CD14-positive monocyte (primary cell): ENCODE results near the gene FLCN. TPM values are rescaled to one million over a fixed set of nuclear protein-coding genes. Genes with fewer than 3 reads are reported as not detected.

Source experiments
- DNase-seq, 3 donors: peaks; one replicate each; pipeline ENCODE4 v3.0.0-alpha.2; 2011 to 2022
- H2AFZ ChIP-seq: 2 replicates; pipeline ENCODE4 v1.6.0; 2012; ENCODE audit warnings: mild to moderate bottlenecking, low read depth, low read length, inconsistent platforms; ENCODE audit not compliant: insufficient read depth, poor library complexity, severe bottlenecking
- H3K27ac ChIP-seq, 2 donors: 1 replicate in 1 of 2; 2 replicates in 1 of 2; pipeline ENCODE4 v1.5.1; 2012 to 2013; ENCODE audit warnings: low read length in 2 of 2, control low read depth in 1 of 2, inconsistent platforms in 1 of 2, low read depth in 1 of 2, mild to moderate bottlenecking in 1 of 2
- H3K27me3 ChIP-seq, 2 donors: one replicate each; pipeline versions ENCODE4 v1.6.0 to v1.6.1; 2011 to 2013; ENCODE audit warnings: low read length in 2 of 2; ENCODE audit not compliant: control insufficient read depth in 2 of 2, insufficient read depth in 2 of 2
- H3K36me3 ChIP-seq, 2 donors: replicated peaks in 1 of 2; 1 replicate in 1 of 2; 2 replicates in 1 of 2; pipeline versions ENCODE4 v1.5.1 to v1.6.1; 2012 to 2013; ENCODE audit warnings: low read length in 2 of 2, control low read depth in 1 of 2, inconsistent platforms in 1 of 2, mild to moderate bottlenecking in 1 of 2; ENCODE audit not compliant: insufficient read depth in 2 of 2, control insufficient read depth in 1 of 2
- H3K4me1 ChIP-seq, 2 donors: 1 replicate in 1 of 2; 2 replicates in 1 of 2; pipeline versions ENCODE4 v1.5.1 to v1.6.1; 2012 to 2013; ENCODE audit warnings: low read length in 2 of 2, control low read depth in 1 of 2, inconsistent platforms in 1 of 2, mild to moderate bottlenecking in 1 of 2, moderate library complexity in 1 of 2; ENCODE audit not compliant: insufficient read depth in 2 of 2, control insufficient read depth in 1 of 2
- H3K4me2 ChIP-seq: replicated peaks from 2 replicates; pipeline ENCODE3; 2012; ENCODE audit warnings: low read length, moderate library complexity, mild to moderate bottlenecking; ENCODE audit not compliant: poor library complexity, severe bottlenecking; ENCODE audit errors: extremely low read depth
- H3K4me3 ChIP-seq, 3 experiments: fragments of 200-600 bp in 1 of 3; sonication (generic) in 1 of 3; replicated peaks in 1 of 3; 1 replicate in 2 of 3; 2 replicates in 1 of 3; pipeline ENCODE4 v1.5.1; 2011 to 2013; ENCODE audit warnings: low read length in 3 of 3, mild to moderate bottlenecking in 3 of 3, control low read depth in 2 of 3, low read depth in 2 of 3, inconsistent platforms in 1 of 3, moderate library complexity in 1 of 3
- H3K79me2 ChIP-seq: 2 replicates; pipeline ENCODE4 v1.6.0; 2012; ENCODE audit warnings: mild to moderate bottlenecking, control low read depth, inconsistent platforms, low read length, moderate library complexity; ENCODE audit not compliant: insufficient read depth
- H3K9ac ChIP-seq: 2 replicates; pipeline ENCODE4 v1.6.0; 2017; ENCODE audit warnings: low read length, mild to moderate bottlenecking; ENCODE audit not compliant: insufficient read depth, poor library complexity, severe bottlenecking
- H3K9me3 ChIP-seq, 2 donors: replicated peaks in 1 of 2; 1 replicate in 1 of 2; 2 replicates in 1 of 2; pipeline versions ENCODE4 v1.5.1 to v1.6.1; 2012 to 2013; ENCODE audit warnings: low read length in 2 of 2, control low read depth in 1 of 2; ENCODE audit not compliant: control insufficient read depth in 1 of 2, insufficient read depth in 1 of 2
- H4K20me1 ChIP-seq: 2 replicates; pipeline ENCODE4 v1.6.0; 2012; ENCODE audit warnings: mild to moderate bottlenecking, low read length, control low read depth, moderate library complexity; ENCODE audit not compliant: insufficient read depth
- H3K27ac Mint-ChIP-seq, 7 donors: one replicate each; pipeline ENCODE4 v1.8.0; 2020; ENCODE audit warnings: mild to moderate bottlenecking in 7 of 7, mixed read lengths in 7 of 7, moderate library complexity in 6 of 7, inconsistent platforms in 2 of 7
- H3K27me3 Mint-ChIP-seq, 3 donors: one replicate each; pipeline ENCODE4 v1.8.0; 2021 to 2022; ENCODE audit warnings: low read depth in 3 of 3, mild to moderate bottlenecking in 3 of 3, mixed read lengths in 3 of 3, moderate library complexity in 3 of 3, inconsistent platforms in 1 of 3
- H3K36me3 Mint-ChIP-seq, 2 donors: one replicate each; pipeline ENCODE4 v1.8.0; 2020; ENCODE audit warnings: mixed read lengths in 2 of 2, inconsistent platforms in 1 of 2, mild to moderate bottlenecking in 1 of 2
- H3K4me1 Mint-ChIP-seq: one replicate; pipeline ENCODE4 v1.8.0; 2020; ENCODE audit warnings: mild to moderate bottlenecking, mixed read lengths
- H3K4me3 Mint-ChIP-seq, 2 donors: one replicate each; pipeline ENCODE4 v1.8.0; 2020; ENCODE audit warnings: mild to moderate bottlenecking in 2 of 2, mixed read lengths in 2 of 2, moderate library complexity in 1 of 2
- H3K9me3 Mint-ChIP-seq, 7 donors: one replicate each; pipeline ENCODE4 v1.8.0; 2020 to 2022; ENCODE audit warnings: mixed read lengths in 7 of 7, mild to moderate bottlenecking in 6 of 7, moderate library complexity in 6 of 7, inconsistent platforms in 2 of 7
- CTCF ChIP-seq: fragments of 200-600 bp; IDR thresholded peaks from one replicate; pipeline ENCODE4 v1.8.0; 2022; ENCODE audit warnings: antibody characterized with exemption, mild to moderate bottlenecking
- WGBS: methylation state at CpG from one replicate; pipeline ENCODE4 v1.1.5; 2013; ENCODE audit warnings: missing lambda C conversion rate; ENCODE audit not compliant: insufficient coverage; 5-methylcytosine and 5-hydroxymethylcytosine counted together
- intact Hi-C, 2 donors: fragments of 100-400 bp; cut with micrococcal nuclease; formaldehyde crosslinking; loops; one replicate each; pipeline versions ENCODE4 v1.15.0 to v1.15.1; 2023
- polyA plus RNA-seq, 3 donors: library from polyadenylated mRNA; depleted of rRNA in 1 of 3; unstranded in 2 of 3; stranded (reverse) in 1 of 3; fragments of 300-500 nt in 2 of 3; fragments of >200 nt in 1 of 3; fragmentation: Illumina TruSeq in 2 of 3; gene quantifications; 1 replicate in 2 of 3; 2 replicates in 1 of 3; pipeline ENCODE4 v1.2.3, GENCODE V29; 2012 to 2021

Gene FLCN
- polyA plus RNA-seq, 3 donors, result 5.8 to 46.9 (median 8.0) TPM

DNA sequence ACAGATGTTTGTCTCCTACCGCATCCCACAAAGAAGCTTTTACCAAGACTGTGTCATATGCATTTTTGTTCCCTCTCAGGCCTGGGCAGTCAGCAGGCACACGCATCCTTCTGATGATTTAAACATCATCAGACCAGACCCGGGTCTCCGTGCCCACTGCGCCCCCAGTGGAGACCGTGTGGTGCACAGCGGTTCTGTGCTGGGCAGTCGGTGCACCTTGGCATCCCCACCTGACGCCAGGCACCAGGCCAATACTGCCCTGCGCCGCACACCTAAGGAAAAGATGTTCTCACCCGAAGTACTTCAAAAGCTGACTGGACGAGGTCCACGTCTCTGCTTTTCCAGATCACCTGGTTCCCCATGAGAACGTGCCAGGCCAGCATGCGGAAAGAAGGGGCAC lies 20.2 kb downstream of the FLCN start:
- Histone ChIP-seq H3K79me2 (no peaks in the 10 kb centered on the region), H3K9ac (no peak overlapping the region), H3K27me3 (no peaks in the 10 kb centered on the region), H3K36me3 (peaks cover 92 to 97% of the 10 kb centered on the region in 2 donors), H3K4me1 (no peaks in the 10 kb centered on the region), H3K27ac (no peak overlapping the region), H4K20me1 (peaks cover 50% of the 10 kb centered on the region), H2AFZ (no peak overlapping the region), H3K9me3 (no peaks in the 10 kb centered on the region), H3K4me2 (no peak overlapping the region), H3K4me3 (no peak overlapping the region)
- no peak for DNase-seq
- no peaks in the 10 kb centered on the region for H3K4me1 Mint-ChIP-seq
- no peaks in the 10 kb centered on the region for H3K9me3 Mint-ChIP-seq
- 99% methylated on average over 14 of the region's 16 CpGs for WGBS
- intact Hi-C loops, result no loop called here
- TF ChIP-seq CTCF, result no peak
- peaks cover 89 to 99% of the 10 kb centered on the region in 2 donors for H3K36me3 Mint-ChIP-seq
- no peak overlapping the region for H3K4me3 Mint-ChIP-seq
- H3K27me3 Mint-ChIP-seq, result peaks cover 0 to 1% (median 0%) of the 10 kb centered on the region in 3 donors
- no peak overlapping the region for H3K27ac Mint-ChIP-seq

DNA sequence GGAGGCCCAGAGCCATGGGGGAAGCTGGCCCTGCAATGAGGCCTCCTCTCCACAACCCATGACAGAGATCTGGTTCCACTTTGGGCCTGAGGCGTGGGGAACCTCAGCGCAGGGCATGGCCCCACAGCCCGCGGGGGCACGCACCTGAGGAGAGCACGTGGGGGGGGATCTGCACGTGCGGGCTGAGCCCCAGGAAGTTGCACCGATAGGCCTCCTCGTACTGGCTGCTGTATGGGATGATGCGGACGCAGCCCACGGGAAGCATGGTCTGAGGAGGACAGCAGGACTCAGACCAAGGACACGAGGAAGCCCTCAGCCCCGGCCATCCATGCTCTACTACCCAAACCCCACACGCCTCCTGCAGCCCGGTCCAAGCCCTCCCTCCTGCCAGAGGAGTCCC lies 20.7 kb downstream of the FLCN start:
- H3K27me3 Mint-ChIP-seq, result peaks cover 0 to 1% (median 0%) of the 10 kb centered on the region in 3 donors
- H3K4me3 Mint-ChIP-seq, result no peak overlapping the region
- no peak for DNase-seq
- peaks cover 87 to 99% of the 10 kb centered on the region in 2 donors for H3K36me3 Mint-ChIP-seq
- Histone ChIP-seq H3K27me3 (no peaks in the 10 kb centered on the region), H3K4me3 (no peak overlapping the region), H4K20me1 (peaks cover 48% of the 10 kb centered on the region), H3K79me2 (no peaks in the 10 kb centered on the region), H3K9me3 (no peaks in the 10 kb centered on the region), H3K27ac (no peak overlapping the region), H3K9ac (no peak overlapping the region), H3K36me3 (peaks cover 91 to 97% of the 10 kb centered on the region in 2 donors), H3K4me1 (no peaks in the 10 kb centered on the region), H3K4me2 (no peak overlapping the region), H2AFZ (no peak overlapping the region)
- no peaks in the 10 kb centered on the region for H3K9me3 Mint-ChIP-seq
- WGBS, result 94% methylated on average over 7 of the region's 17 CpGs
- H3K4me1 Mint-ChIP-seq, result no peaks in the 10 kb centered on the region
- TF ChIP-seq CTCF, result no peak
- intact Hi-C loops, result no loop called here
- H3K27ac Mint-ChIP-seq, result no peak overlapping the region
